ENCODE measurements around the gene ZNF430. TPM values are rescaled to one million over a fixed set of nuclear protein-coding genes. Genes with fewer than 3 reads are reported as not detected.

The ZNF430 gene
- total and polyA plus RNA-seq, 4 donors = 0.31 to 5.3 (median 2.9) TPM

GRCh38 chr19:21028969-21029268 lies 8.5 kb downstream of the ZNF430 start:
- Histone ChIP-seq H3K27ac (ENCODE audit: low read depth in 1 of 2, low read length in 2 of 2) (no peak overlapping the region), H3K27me3 (ENCODE audit: control insufficient read depth in 4 of 4, insufficient read depth in 4 of 4, low read length in 3 of 4) (no peaks in the 10 kb centered on the region), H3K9ac (ENCODE audit: low read depth in 1 of 2, low read length in 2 of 2) (no peak overlapping the region), H3K4me3 (ENCODE audit: low read depth in 1 of 3, low read length in 3 of 3) (no peak overlapping the region), H3K4me1 (ENCODE audit: control insufficient read depth in 4 of 4, insufficient read depth in 4 of 4, low read length in 3 of 4) (peaks cover 0 to 1% (median 0%) of the 10 kb centered on the region in 4 donors), H3K36me3 (ENCODE audit: control insufficient read depth in 4 of 4, insufficient read depth in 3 of 4, low read depth in 1 of 4, low read length in 3 of 4) (peaks cover 0 to 2% (median 0%) of the 10 kb centered on the region in 4 donors), H3K9me3 (ENCODE audit: control insufficient read depth in 4 of 4, low read length in 3 of 4) (peaks cover 0 to 3% (median under 1%) of the 10 kb centered on the region in 4 donors)
- no peak for TF ChIP-seq TAF1 (conservative IDR thresholded peaks at IDR 0.05)
- TF ChIP-seq YY1 (IDR thresholded peaks at IDR 0.05) = no peak
- no peak for TF ChIP-seq GABPA (IDR thresholded peaks at IDR 0.05 in 1 of 2, conservative IDR thresholded peaks at IDR 0.05 in 1 of 2)
- TF ChIP-seq MAX (IDR thresholded peaks at IDR 0.05) = no peak
- TF ChIP-seq HNF4G (IDR thresholded peaks at IDR 0.05) = no peak
- TF ChIP-seq RAD21 (IDR thresholded peaks at IDR 0.05) = no peak
- TF ChIP-seq JUND (IDR thresholded peaks at IDR 0.05) = no peak
- no peak for TF ChIP-seq NR2F2 (IDR thresholded peaks at IDR 0.05)
- TF ChIP-seq FOXA2 (IDR thresholded peaks at IDR 0.05) = no peak
- TF ChIP-seq REST (IDR thresholded peaks at IDR 0.05) = no peak
- no peak for TF ChIP-seq SP1 (IDR thresholded peaks at IDR 0.05)
- no peak for TF ChIP-seq HNF4A (conservative IDR thresholded peaks at IDR 0.05)
- no peak for TF ChIP-seq ATF3 (IDR thresholded peaks at IDR 0.05)
- no peak for TF ChIP-seq ZBTB33 (IDR thresholded peaks at IDR 0.05)
- no peak for TF ChIP-seq CTCF (IDR thresholded peaks at IDR 0.05; ENCODE audit: low read depth, low read length, missing input control)
- DNase-seq (ENCODE audit: low spot score) = no peak

- peaks cover 0 to 3% (median 0%) of the 10 kb centered on the region in 4 donors for H3K36me3 ChIP-seq (ENCODE audit: control insufficient read depth in 4 of 4, insufficient read depth in 3 of 4, low read depth in 1 of 4, low read length in 3 of 4)
- TF ChIP-seq JUND (IDR thresholded peaks at IDR 0.05) (no peak), NR2F2 (IDR thresholded peaks at IDR 0.05) (no peak), REST (IDR thresholded peaks at IDR 0.05) (no peak), EGR1 (IDR thresholded peaks at IDR 0.05; ENCODE audit: low read depth in 2 of 2) (no peak), CTCF (IDR thresholded peaks at IDR 0.05; ENCODE audit: low read depth, low read length, missing input control) (no peak), ZBTB33 (IDR thresholded peaks at IDR 0.05) (no peak), TAF1 (conservative IDR thresholded peaks at IDR 0.05) (no peak)
Measured at GRCh38 chr19:21045028-21045427, 24.6 kb downstream of the ZNF430 start.

More at GRCh38 chr19:21045028-21045427, 24.6 kb downstream of the ZNF430 start:
- H3K4me3 ChIP-seq (ENCODE audit: low read depth in 1 of 3, low read length in 3 of 3) = no peak overlapping the region
- H3K27ac ChIP-seq (ENCODE audit: low read depth in 1 of 2, low read length in 2 of 2) = no peak overlapping the region
- no peaks in the 10 kb centered on the region for H3K27me3 ChIP-seq (ENCODE audit: control insufficient read depth in 4 of 4, insufficient read depth in 4 of 4, low read length in 3 of 4)
- H3K9me3 ChIP-seq (ENCODE audit: control insufficient read depth in 4 of 4, low read length in 3 of 4) = peaks cover 2 to 7% (median 6%) of the 10 kb centered on the region in 4 donors
- no peak overlapping the region for H3K9ac ChIP-seq (ENCODE audit: low read depth in 1 of 2, low read length in 2 of 2)
- DNase-seq (ENCODE audit: low spot score) = no peak
- H3K4me1 ChIP-seq (ENCODE audit: control insufficient read depth in 4 of 4, insufficient read depth in 4 of 4, low read length in 3 of 4) = no peaks in the 10 kb centered on the region

Data from liver (tissue), 9 donors.